ENCODE measurements around the gene ECHDC3.
"Not testable (repeated sequence)": the region's sequence is repeated elsewhere in the genome, so short reads cannot be mapped to it uniquely, and the experiment has no call there.

DNA sequence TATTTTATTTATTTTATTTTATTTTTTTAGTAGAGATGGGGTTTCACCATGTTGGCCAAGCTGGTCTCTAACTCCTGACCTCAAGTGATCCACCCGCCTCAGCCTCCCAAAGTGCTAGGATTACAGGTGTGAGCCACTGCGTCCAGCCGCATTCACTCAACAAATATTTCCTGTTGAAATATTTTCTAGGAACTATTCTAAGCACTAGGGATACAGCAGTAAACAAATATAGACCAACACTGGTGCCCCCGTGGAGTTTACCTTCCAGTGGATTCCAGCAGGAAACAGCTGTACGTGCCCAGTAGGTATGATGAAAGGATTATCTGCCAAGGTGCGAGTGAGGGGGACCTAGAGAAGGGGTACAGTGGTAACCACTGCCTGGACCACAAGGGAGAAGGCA lies 33.4 kb upstream of the ECHDC3 start:
- TF ChIP-seq, protein P1, sequence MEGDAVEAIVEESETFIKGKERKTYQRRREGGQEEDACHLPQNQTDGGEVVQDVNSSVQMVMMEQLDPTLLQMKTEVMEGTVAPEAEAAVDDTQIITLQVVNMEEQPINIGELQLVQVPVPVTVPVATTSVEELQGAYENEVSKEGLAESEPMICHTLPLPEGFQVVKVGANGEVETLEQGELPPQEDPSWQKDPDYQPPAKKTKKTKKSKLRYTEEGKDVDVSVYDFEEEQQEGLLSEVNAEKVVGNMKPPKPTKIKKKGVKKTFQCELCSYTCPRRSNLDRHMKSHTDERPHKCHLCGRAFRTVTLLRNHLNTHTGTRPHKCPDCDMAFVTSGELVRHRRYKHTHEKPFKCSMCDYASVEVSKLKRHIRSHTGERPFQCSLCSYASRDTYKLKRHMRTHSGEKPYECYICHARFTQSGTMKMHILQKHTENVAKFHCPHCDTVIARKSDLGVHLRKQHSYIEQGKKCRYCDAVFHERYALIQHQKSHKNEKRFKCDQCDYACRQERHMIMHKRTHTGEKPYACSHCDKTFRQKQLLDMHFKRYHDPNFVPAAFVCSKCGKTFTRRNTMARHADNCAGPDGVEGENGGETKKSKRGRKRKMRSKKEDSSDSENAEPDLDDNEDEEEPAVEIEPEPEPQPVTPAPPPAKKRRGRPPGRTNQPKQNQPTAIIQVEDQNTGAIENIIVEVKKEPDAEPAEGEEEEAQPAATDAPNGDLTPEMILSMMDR (IDR thresholded peaks at IDR 0.05), result not testable (repeated sequence)
- not testable (repeated sequence) for TF ChIP-seq EP300 (IDR thresholded peaks at IDR 0.05)
